Frontal cortex (tissue), 4 donors: Measurements from ENCODE around the gene ASCL4. TPM values are rescaled to one million over a fixed set of nuclear protein-coding genes. Genes with fewer than 3 reads are reported as not detected.
"Not testable (repeated sequence)": the region's sequence is repeated elsewhere in the genome, so short reads cannot be mapped to it uniquely, and the experiment has no call there.

Experiments
- DNase-seq, 2 donors: peaks; one replicate each; pipeline ENCODE4 v3.0.0; 2012; ENCODE audit warnings: low spot score in 2 of 2
- FAIRE-seq: peaks from 2 replicates; lab custom pipeline; 2012; peaks lifted over from hg19 to GRCh38; lab: Jason Lieb, UNC
- total RNA-seq: library from RNA; depleted of rRNA; stranded (reverse); fragments of >200 nt; gene quantifications from one replicate; pipeline ENCODE4 v1.2.3, GENCODE V29; 2014
- donor health status: control.
- donor health status: control.
- donor health status: control.

ASCL4 gene
- total RNA-seq = not detected

- no peak for DNase-seq
- no peak for FAIRE-seq
These were observed at the start of gene ASCL4 for GRCh38 chr12:107774349-107775029. ASCL4 (plus strand) TSS chr12:107774704; CDS start chr12:107775219, 515 bp downstream.

GRCh38 chr12:107727327-107727726 is 47.2 kb upstream of the ASCL4 start:
- FAIRE-seq, DNase-seq: not testable (repeated sequence)

GRCh38 chr12:107727742-107728141 is 46.8 kb upstream of the ASCL4 start:
- FAIRE-seq = not testable (repeated sequence)

GRCh38 chr12:107730618-107731341 is 43.7 kb upstream of the ASCL4 start:
- no peak for FAIRE-seq
- no peak for DNase-seq

More at GRCh38 chr12:107727742-107728141, 46.8 kb upstream of the ASCL4 start:
- not testable (repeated sequence) for DNase-seq

- FAIRE-seq (no peak), DNase-seq (no peak)
These were observed 43.1 kb upstream of the ASCL4 start for GRCh38 chr12:107731366-107731765.

- FAIRE-seq (no peak), DNase-seq (no peak)
These were observed 42.1 kb upstream of the ASCL4 start for GRCh38 chr12:107732365-107732764.

- DNase-seq = no peak
- no peak for FAIRE-seq
These were observed 40.4 kb upstream of the ASCL4 start for GRCh38 chr12:107734139-107734538.

GRCh38 chr12:107735763-107736162 is 38.7 kb upstream of the ASCL4 start:
- DNase-seq = no peak
- no peak for FAIRE-seq

- no peak for DNase-seq
- no peak for FAIRE-seq
These were observed 37.6 kb upstream of the ASCL4 start for GRCh38 chr12:107736914-107737313.

- DNase-seq (no peak), FAIRE-seq (no peak)
These were observed 26.0 kb upstream of the ASCL4 start for GRCh38 chr12:107748472-107748871.

GRCh38 chr12:107749083-107749482 is 25.4 kb upstream of the ASCL4 start:
- DNase-seq = no peak
- no peak for FAIRE-seq

GRCh38 chr12:107759410-107759809 is 15.1 kb upstream of the ASCL4 start:
- FAIRE-seq (no peak), DNase-seq (no peak)

GRCh38 chr12:107760207-107760808 is 14.2 kb upstream of the ASCL4 start:
- peak in 1 of 2 donors; percentile 29 for DNase-seq
- no peak for FAIRE-seq

- peak; percentile 95 to 96 for DNase-seq
- no peak for FAIRE-seq
These were observed 13.5 kb upstream of the ASCL4 start, which contains the start of gene PRDM4 for GRCh38 chr12:107760809-107761501. PRDM4 (minus strand) TSS chr12:107761137; CDS start chr12:107760515, 622 bp downstream.

- DNase-seq (no peak), FAIRE-seq (no peak)
These were observed 13.0 kb upstream of the ASCL4 start for GRCh38 chr12:107761502-107761904.

- FAIRE-seq (no peak), DNase-seq (no peak)
These were observed 11.6 kb upstream of the ASCL4 start for GRCh38 chr12:107762874-107763273.

- no peak for FAIRE-seq
- DNase-seq = no peak
These were observed 9.9 kb upstream of the ASCL4 start for GRCh38 chr12:107764626-107765025.

- no peak for DNase-seq
- FAIRE-seq = no peak
These were observed 9.2 kb upstream of the ASCL4 start for GRCh38 chr12:107765316-107765715.

GRCh38 chr12:107767466-107767865 is 7.0 kb upstream of the ASCL4 start:
- no peak for DNase-seq
- no peak for FAIRE-seq

- no peak for DNase-seq
These were observed 703 bp downstream of the ASCL4 start for GRCh38 chr12:107775093-107775721.

More at GRCh38 chr12:107775093-107775721, 703 bp downstream of the ASCL4 start:
- FAIRE-seq = no peak
